RWPE2 (cell line): ENCODE data around the gene PNMT.

ENCODE experiments used
- ATAC-seq: fragments of 200-7000 bp; cut with Tn5 transposase; 3 replicates; pipeline ENCODE4 v1.9.1; 2021; ENCODE audit warnings: low read depth
- DNase-seq: peaks from one replicate; pipeline ENCODE4 v3.0.0-alpha.2; 2020; ENCODE audit warnings: low spot score
- H3K27ac ChIP-seq: fragments of 450-650 bp; 2 replicates; pipeline ENCODE4 v1.5.1; 2017; ENCODE audit warnings: mild to moderate bottlenecking; ENCODE audit not compliant: poor library complexity, severe bottlenecking
- H3K27me3 ChIP-seq: fragments of 250-450 bp; sonication (Bioruptor Pico); 2 replicates; pipeline ENCODE4 v1.5.1; 2021; ENCODE audit warnings: mild to moderate bottlenecking, moderate library complexity; ENCODE audit not compliant: insufficient read depth, poor library complexity, severe bottlenecking
- H3K36me3 ChIP-seq: fragments of 250-450 bp; sonication (Bioruptor Pico); 2 replicates; pipeline ENCODE4 v1.5.1; 2020; ENCODE audit warnings: low read depth, mild to moderate bottlenecking, moderate library complexity
- H3K4me1 ChIP-seq: fragments of 250-450 bp; sonication (Bioruptor Pico); 2 replicates; pipeline ENCODE4 v1.5.1; 2021; ENCODE audit warnings: mild to moderate bottlenecking, moderate library complexity; ENCODE audit not compliant: insufficient read depth, poor library complexity, severe bottlenecking
- H3K4me3 ChIP-seq: fragments of 250-450 bp; sonication (Bioruptor Pico); 2 replicates; pipeline ENCODE4 v1.5.1; 2021; ENCODE audit warnings: mild to moderate bottlenecking, moderate library complexity; ENCODE audit not compliant: severe bottlenecking
- H3K9me3 ChIP-seq: fragments of 250-450 bp; sonication (Bioruptor Pico); 2 replicates; pipeline ENCODE4 v1.5.1; 2021; ENCODE audit warnings: mild to moderate bottlenecking, moderate library complexity; ENCODE audit not compliant: severe bottlenecking
- TF ChIP-seq, protein P1 (sequence below): fragments of 450-650 bp; IDR thresholded peaks from one replicate; pipeline ENCODE4 v1.5.1; 2017; ENCODE audit warnings: mild to moderate bottlenecking, moderate library complexity; ENCODE audit not compliant: poor library complexity, severe bottlenecking

Gene PNMT

DNA sequence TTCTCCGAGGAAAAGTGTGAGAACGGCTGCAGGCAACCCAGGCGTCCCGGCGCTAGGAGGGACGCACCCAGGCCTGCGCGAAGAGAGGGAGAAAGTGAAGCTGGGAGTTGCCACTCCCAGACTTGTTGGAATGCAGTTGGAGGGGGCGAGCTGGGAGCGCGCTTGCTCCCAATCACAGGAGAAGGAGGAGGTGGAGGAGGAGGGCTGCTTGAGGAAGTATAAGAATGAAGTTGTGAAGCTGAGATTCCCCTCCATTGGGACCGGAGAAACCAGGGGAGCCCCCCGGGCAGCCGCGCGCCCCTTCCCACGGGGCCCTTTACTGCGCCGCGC is 31.5 kb downstream of the PNMT start, which contains the start of gene ERBB2:
ERBB2 (plus strand) TSS at position 247 of the 330 bp plus-strand sequence. CDS start 175 bp downstream, outside the sequence.
- peak; percentile 92 for ATAC-seq
- TF ChIP-seq, protein P1, sequence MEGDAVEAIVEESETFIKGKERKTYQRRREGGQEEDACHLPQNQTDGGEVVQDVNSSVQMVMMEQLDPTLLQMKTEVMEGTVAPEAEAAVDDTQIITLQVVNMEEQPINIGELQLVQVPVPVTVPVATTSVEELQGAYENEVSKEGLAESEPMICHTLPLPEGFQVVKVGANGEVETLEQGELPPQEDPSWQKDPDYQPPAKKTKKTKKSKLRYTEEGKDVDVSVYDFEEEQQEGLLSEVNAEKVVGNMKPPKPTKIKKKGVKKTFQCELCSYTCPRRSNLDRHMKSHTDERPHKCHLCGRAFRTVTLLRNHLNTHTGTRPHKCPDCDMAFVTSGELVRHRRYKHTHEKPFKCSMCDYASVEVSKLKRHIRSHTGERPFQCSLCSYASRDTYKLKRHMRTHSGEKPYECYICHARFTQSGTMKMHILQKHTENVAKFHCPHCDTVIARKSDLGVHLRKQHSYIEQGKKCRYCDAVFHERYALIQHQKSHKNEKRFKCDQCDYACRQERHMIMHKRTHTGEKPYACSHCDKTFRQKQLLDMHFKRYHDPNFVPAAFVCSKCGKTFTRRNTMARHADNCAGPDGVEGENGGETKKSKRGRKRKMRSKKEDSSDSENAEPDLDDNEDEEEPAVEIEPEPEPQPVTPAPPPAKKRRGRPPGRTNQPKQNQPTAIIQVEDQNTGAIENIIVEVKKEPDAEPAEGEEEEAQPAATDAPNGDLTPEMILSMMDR, result no peak
- Histone ChIP-seq H3K27me3 (no peaks in the 10 kb centered on the region), H3K36me3 (no peaks in the 10 kb centered on the region), H3K4me1 (peaks cover 7% of the 10 kb centered on the region), H3K27ac (peak within 1 kb of the TSS; percentile 60), H3K9me3 (no peaks in the 10 kb centered on the region), H3K4me3 (peak within 1 kb of the TSS; percentile 71)
- DNase-seq, result no peak

DNA sequence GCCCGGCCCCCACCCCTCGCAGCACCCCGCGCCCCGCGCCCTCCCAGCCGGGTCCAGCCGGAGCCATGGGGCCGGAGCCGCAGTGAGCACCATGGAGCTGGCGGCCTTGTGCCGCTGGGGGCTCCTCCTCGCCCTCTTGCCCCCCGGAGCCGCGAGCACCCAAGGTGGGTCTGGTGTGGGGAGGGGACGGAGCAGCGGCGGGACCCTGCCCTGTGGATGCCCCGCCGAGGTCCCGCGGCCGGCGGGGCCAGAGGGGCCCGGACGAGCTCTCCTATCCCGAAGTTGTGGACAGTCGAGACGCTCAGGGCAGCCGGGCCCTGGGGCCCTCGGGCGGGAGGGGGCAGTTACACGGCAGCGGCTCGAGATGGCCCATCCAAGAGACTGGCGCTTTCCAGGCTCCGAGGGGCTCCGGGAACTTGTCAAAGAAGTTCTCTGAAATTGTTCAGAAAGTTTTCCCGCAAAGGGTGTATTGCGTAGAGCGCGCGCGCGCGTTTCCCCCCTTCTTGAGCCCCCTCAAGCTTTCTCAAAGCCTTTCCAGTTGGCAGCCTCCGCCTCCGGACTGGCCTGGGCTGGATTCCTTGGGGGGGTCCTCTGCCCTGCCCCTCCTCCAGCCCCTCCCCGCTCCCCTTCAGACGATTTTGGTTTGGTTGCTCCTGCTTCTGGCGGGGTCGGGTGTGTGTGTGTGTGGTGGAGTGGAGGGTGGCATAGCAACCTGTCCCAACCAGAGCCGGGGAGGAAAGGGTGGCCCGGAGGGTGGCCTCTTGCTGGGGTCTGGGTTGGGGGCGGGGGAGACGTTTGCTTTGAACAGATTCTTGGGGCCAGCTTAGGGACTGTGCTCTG is 32.1 kb downstream of the PNMT start:
- H3K4me1 ChIP-seq, result peaks cover 11% of the 10 kb centered on the region
- ATAC-seq (peak; percentile 60), DNase-seq (no peak)
- H3K4me3 ChIP-seq, result peak overlapping the region; percentile 71
- H3K9me3 ChIP-seq, result no peaks in the 10 kb centered on the region
- peak overlapping the region; percentile 60 for H3K27ac ChIP-seq
- H3K27me3 ChIP-seq, result no peaks in the 10 kb centered on the region
- H3K36me3 ChIP-seq, result no peaks in the 10 kb centered on the region
- TF ChIP-seq, protein P1, result no peak

DNA sequence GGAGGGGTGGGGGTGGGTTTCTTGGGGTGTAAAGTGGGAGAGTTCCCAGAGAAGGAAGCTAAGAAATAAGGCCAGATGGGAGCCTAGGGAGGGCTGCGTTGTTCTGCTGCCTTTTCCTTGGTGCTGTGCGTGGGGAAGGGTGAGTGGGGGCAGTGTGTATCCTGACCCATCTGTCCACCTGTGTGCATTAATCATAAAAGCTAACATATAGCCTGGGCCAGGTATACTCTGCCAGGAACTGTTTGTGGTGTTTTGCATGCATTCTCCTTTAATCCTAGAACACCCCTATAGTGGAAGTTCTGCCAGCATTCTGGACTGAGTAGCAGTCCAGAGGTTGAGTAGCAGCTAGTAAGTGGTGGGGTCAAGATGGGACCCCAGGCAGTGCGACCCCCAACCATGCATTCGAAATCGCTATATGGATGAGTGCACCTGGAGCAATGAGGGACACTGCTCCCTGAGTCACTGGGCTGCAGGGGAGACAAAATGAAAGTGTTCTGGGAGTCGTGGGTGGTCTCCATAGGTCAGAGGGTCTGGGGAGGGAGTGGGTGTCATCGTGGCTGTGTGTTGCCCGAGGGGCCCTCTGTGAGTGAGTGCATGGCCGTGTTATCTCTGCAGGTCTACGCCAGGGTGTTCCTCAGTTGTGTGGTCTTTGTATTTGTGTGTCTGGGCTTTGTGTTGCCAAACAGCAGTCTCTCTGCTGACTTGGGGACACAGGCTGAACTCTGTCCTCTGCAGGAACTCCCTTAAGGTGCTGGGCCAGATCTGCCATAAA is 32.9 kb downstream of the PNMT start:
- H3K4me1 ChIP-seq, result peaks cover 17% of the 10 kb centered on the region
- H3K36me3 ChIP-seq, result no peaks in the 10 kb centered on the region
- TF ChIP-seq, protein P1, result no peak
- ATAC-seq (no peak), DNase-seq (no peak)
- H3K27me3 ChIP-seq, result no peaks in the 10 kb centered on the region
- H3K4me3 ChIP-seq, result peak overlapping the region; percentile 71
- H3K9me3 ChIP-seq, result no peaks in the 10 kb centered on the region
- H3K27ac ChIP-seq, result peak overlapping the region; percentile 60

DNA sequence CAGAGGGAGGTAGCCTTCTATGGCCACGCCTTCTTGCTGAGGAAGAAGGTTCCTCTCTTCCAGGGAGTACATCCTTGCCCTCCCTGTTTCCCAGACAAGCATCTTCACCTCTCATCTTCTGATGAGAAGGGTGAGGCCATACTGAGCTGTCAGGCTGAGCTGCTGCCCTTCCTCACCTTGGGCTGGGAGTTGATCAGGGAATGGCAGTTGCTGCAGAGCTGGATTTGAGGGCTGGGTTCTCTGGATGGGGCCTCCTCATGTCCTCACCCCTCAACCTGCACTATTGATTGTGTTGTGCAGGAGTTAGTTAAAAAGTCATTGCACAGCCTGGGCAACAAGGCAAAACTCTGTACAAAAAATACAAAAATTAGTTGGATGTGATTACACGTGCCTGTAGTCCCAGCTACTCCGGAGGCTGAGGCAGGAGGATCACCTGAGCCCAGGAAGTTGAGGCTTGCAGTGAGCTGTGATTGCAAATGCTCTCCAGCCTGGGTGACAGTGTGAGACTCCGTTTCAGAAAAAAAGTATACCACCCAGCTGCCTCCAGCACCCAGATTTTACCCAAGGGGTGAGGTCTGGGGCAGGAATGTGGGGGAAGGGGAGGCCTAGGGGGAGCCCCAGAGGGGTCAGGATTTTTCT is 33.6 kb downstream of the PNMT start:
- DNase-seq (no peak), ATAC-seq (no peak)
- Histone ChIP-seq H3K27me3 (no peaks in the 10 kb centered on the region), H3K4me3 (no peak overlapping the region), H3K9me3 (no peaks in the 10 kb centered on the region), H3K36me3 (peaks cover under 1% of the 10 kb centered on the region), H3K4me1 (peaks cover 21% of the 10 kb centered on the region), H3K27ac (no peak overlapping the region)
- TF ChIP-seq, protein P1, result no peak
